Heart left ventricle (tissue), 16 donors: ENCODE data around the gene NOTCH3. TPM values are rescaled to one million over a fixed set of nuclear protein-coding genes. Genes with fewer than 3 reads are reported as not detected.

Source experiments
- ATAC-seq, 4 donors: fragments of 200-7000 bp; cut with Tn5 transposase; one replicate each; pipeline ENCODE4 v1.9.1; 2020 to 2022; ENCODE audit warnings: moderate library complexity in 4 of 4, mild to moderate bottlenecking in 3 of 4, moderate number of reproducible peaks in 1 of 4
- DNase-seq, 5 donors: peaks; one replicate each; pipeline ENCODE4 v3.0.0-alpha.2; 2020
- H3K27ac ChIP-seq, 12 donors: fragments of 200-600 bp; sonication (generic) in 4 of 12; one replicate each; pipeline versions ENCODE4 v1.5.0 to v1.8.0; 2016 to 2022; ENCODE audit warnings: mild to moderate bottlenecking in 2 of 12
- H3K27me3 ChIP-seq, 9 donors: fragments of 200-600 bp; sonication (generic) in 2 of 9; one replicate each; pipeline versions ENCODE4 v1.5.1 to v1.8.0; 2016 to 2022; ENCODE audit warnings: mild to moderate bottlenecking in 3 of 9
- H3K36me3 ChIP-seq, 9 donors: fragments of 200-600 bp; sonication (generic) in 2 of 9; one replicate each; pipeline versions ENCODE4 v1.5.0 to v1.8.0; 2018 to 2022; ENCODE audit warnings: mild to moderate bottlenecking in 2 of 9
- H3K4me1 ChIP-seq, 12 donors: fragments of 200-600 bp; sonication (generic) in 4 of 12; one replicate each; pipeline versions ENCODE4 v1.5.0 to v1.8.0; 2016 to 2022; ENCODE audit warnings: mild to moderate bottlenecking in 3 of 12
- H3K4me3 ChIP-seq, 12 donors: fragments of 200-600 bp; sonication (generic) in 4 of 12; one replicate each; pipeline versions ENCODE4 v1.5.0 to v1.8.0; 2017 to 2022; ENCODE audit warnings: mild to moderate bottlenecking in 9 of 12, moderate library complexity in 4 of 12
- H3K9me3 ChIP-seq, 12 donors: fragments of 200-600 bp; sonication (generic) in 4 of 12; one replicate each; pipeline versions ENCODE4 v1.5.0 to v1.8.0; 2016 to 2022; ENCODE audit warnings: mild to moderate bottlenecking in 1 of 12
- CTCF ChIP-seq, 12 donors: fragments of 200-600 bp; sonication (generic) in 4 of 12; IDR thresholded peaks; one replicate each; pipeline versions ENCODE4 v1.5.0 to v1.8.0; 2018 to 2022; ENCODE audit warnings: antibody characterized with exemption in 12 of 12, mild to moderate bottlenecking in 5 of 12
- POLR2A ChIP-seq, 2 donors: fragments of 450-650 bp; IDR thresholded peaks; one replicate each; pipeline ENCODE4 v1.6.1; 2017; ENCODE audit warnings: antibody characterized with exemption in 2 of 2, mild to moderate bottlenecking in 2 of 2, moderate library complexity in 2 of 2
- WGBS, 4 donors: extraction: QIAGEN DNeasy Blood & Tissue Kit in 2 of 4; methylation state at CpG; one replicate each; pipeline versions ENCODE4 v1.1.5 to v1.1.7; 2013 to 2018; 5-methylcytosine and 5-hydroxymethylcytosine counted together
- intact Hi-C, 10 donors: fragments of 100-400 bp; cut with DNase I; formaldehyde crosslinking; loops; one replicate each; pipeline versions ENCODE4 v1.11.1 to v1.14.2; 2022
- polyA plus RNA-seq, 2 donors: library from polyadenylated mRNA; stranded (reverse); fragments of 200-250 nt; gene quantifications; one replicate each; pipeline ENCODE4 v1.2.3, GENCODE V29; 2013
- total RNA-seq, 9 donors: library from RNA; depleted of rRNA in 2 of 9; stranded (reverse); fragments of >200 nt in 2 of 9; fragmentation: NEBNext Ultra II Directional in 3 of 9; extraction: Animal tissue kit (Norgen Biotek cat#: 25700) in 3 of 9; gene quantifications; one replicate each; pipeline versions ENCODE4 v1.1.0 to v1.2.4, GENCODE V29; 2016 to 2023
- donor health status: ischemic (EF 13 %, LVEDD 7.1; RV severe dilation, severe dysfunction).
- donor health status: healthy with polysubstance abuse.
- donor health status: DM: no; HTN: yes; CAD: no.
- donor health status: DM: no; HTN: no; CAD: no.
- donor health status: ischemic (EF 25% LVEDD 6.9; RV normal size, moderate dysfunction).
- donor health status: ischemic (EF 25% LVEDD 5.7; RV mildly dilated, moderate dysfunction).
- donor health status: healthy.
- donor health status: DM: yes; HTN: yes; CAD: no.
- donor health status: ischemic (EF 35%, LVEDD 5.7; RV mildly dilated, moderate dysfunction).
- donor health status: nonischemic (EF 11% LVEDD 7.7; RV severe dilation, severe dysfunction).
- donor health status: DM: yes; HTN: yes; CAD: no.
- donor health status: PGD.
- donor health status: ischemic (EF 29% LVEDD 5.4; RV normal size, mild dysfunction).
- donor health status: nonischemic (EF 23%, LVEDD 6.1; RV moderate dilation, normal function).

Gene NOTCH3
- total and polyA plus RNA-seq, 11 donors = 16.7 to 77.2 (median 29.6) TPM

GRCh38 chr19:15240515-15240914, 39.7 kb upstream of the NOTCH3 start:
- intact Hi-C loops = no loop called here
- no peak for DNase-seq
- 90 to 94% (median 91%) methylated on average over 9 of the region's 9 CpGs for WGBS, 4 donors
- Histone ChIP-seq H3K36me3 (peaks cover 0 to 95% (median 88%) of the 10 kb centered on the region in 9 donors), H3K27me3 (no peaks in the 10 kb centered on the region), H3K9me3 (no peaks in the 10 kb centered on the region), H3K27ac (peak overlapping the region in 1 of 12 donors; percentile 29), H3K4me3 (no peak overlapping the region), H3K4me1 (peaks cover 0 to 34% (median 6%) of the 10 kb centered on the region in 12 donors)
- no peak for TF ChIP-seq POLR2A (IDR thresholded peaks at IDR 0.05)
- no peak for TF ChIP-seq CTCF (IDR thresholded peaks at IDR 0.05)
- ATAC-seq = no peak

GRCh38 chr19:15239337-15239949, 38.6 kb upstream of the NOTCH3 start:
- ATAC-seq (no peak), DNase-seq (no peak)
- TF ChIP-seq CTCF (IDR thresholded peaks at IDR 0.05) (no peak), POLR2A (IDR thresholded peaks at IDR 0.05) (no peak)
- Histone ChIP-seq H3K4me3 (no peak overlapping the region), H3K27me3 (no peaks in the 10 kb centered on the region), H3K4me1 (peaks cover 0 to 24% (median 2%) of the 10 kb centered on the region in 12 donors), H3K36me3 (peaks cover 0 to 88% (median 82%) of the 10 kb centered on the region in 9 donors), H3K9me3 (no peaks in the 10 kb centered on the region), H3K27ac (peak overlapping the region in 1 of 12 donors; percentile 60)
- WGBS, 4 donors = 89 to 94% (median 92%) methylated on average over 19 to 26 of the region's 26 CpGs
- intact Hi-C loops = no loop called here

- DNase-seq = no peak
- no peak for TF ChIP-seq POLR2A (IDR thresholded peaks at IDR 0.05)
- TF ChIP-seq CTCF (IDR thresholded peaks at IDR 0.05) = peak in 6 of 12 donors; percentile 6 to 32 (median 10)
- H3K4me3 ChIP-seq = no peak overlapping the region
- no peaks in the 10 kb centered on the region for H3K9me3 ChIP-seq
- intact Hi-C loops = no loop called here
- H3K27ac ChIP-seq = peak overlapping the region in 4 of 12 donors; percentile 13 to 60 (median 25)
- H3K27me3 ChIP-seq = no peaks in the 10 kb centered on the region
- peaks cover 0 to 18% (median 2%) of the 10 kb centered on the region in 12 donors for H3K4me1 ChIP-seq
- peaks cover 0 to 81% (median 76%) of the 10 kb centered on the region in 9 donors for H3K36me3 ChIP-seq
- WGBS, 4 donors = 83 to 97% (median 90%) methylated on average over 19 to 29 of the region's 29 CpGs
- ATAC-seq = peak in 2 of 4 donors; percentile 6 to 15
Measured at GRCh38 chr19:15238639-15239155, 37.9 kb upstream of the NOTCH3 start.

- no peak for DNase-seq
Measured at GRCh38 chr19:15237759-15238638, 37.2 kb upstream of the NOTCH3 start.

More at GRCh38 chr19:15237759-15238638, 37.2 kb upstream of the NOTCH3 start:
- Histone ChIP-seq H3K27ac (peak overlapping the region in 4 of 12 donors; percentile 13 to 60 (median 25)), H3K4me3 (no peak overlapping the region), H3K4me1 (peaks cover 0 to 20% (median 8%) of the 10 kb centered on the region in 12 donors), H3K9me3 (no peaks in the 10 kb centered on the region), H3K27me3 (peaks cover 0 to 6% (median 0%) of the 10 kb centered on the region in 9 donors), H3K36me3 (peaks cover 0 to 75% (median 71%) of the 10 kb centered on the region in 9 donors)
- WGBS, 4 donors = 82 to 91% (median 88%) methylated on average over 37 to 42 of the region's 42 CpGs
- peak in 1 of 4 donors; percentile 4 for ATAC-seq
- intact Hi-C loops = no loop called here
- TF ChIP-seq CTCF (IDR thresholded peaks at IDR 0.05) = no peak
